ENCODE results near the gene COX6A2. TPM values are rescaled to one million over a fixed set of nuclear protein-coding genes. Genes with fewer than 3 reads are reported as not detected.
A peak's percentile ranks its signal among the peaks of the same experiment; 100 is the strongest.
"Not testable (repeated sequence)": the region's sequence is repeated elsewhere in the genome, so short reads cannot be mapped to it uniquely, and the experiment has no call there.

Gene COX6A2
- total RNA-seq, 1 donor from 2014 or later = not detected

GRCh38 chr16:31441956-31442355, 13.8 kb upstream of the COX6A2 start:
- H3K36me3 Mint-ChIP-seq (ENCODE audit: low read depth) = no peaks in the 10 kb centered on the region
- ATAC-seq (ENCODE audit: low read depth) (no peak), DNase-seq (no peak)
- POLR2A ChIA-PET = interaction anchor here (1.3 kb wide), 3 partner anchors 16 to 259 kb away, joined by 3 to 6 read pairs (median 4); no protein-coding TSS in a partner anchor
- intact Hi-C loops (cut with micrococcal nuclease) = loop anchor here (2.0 to 5.0 kb wide), 3 partner anchors 17 to 370 kb away; partner anchors contain the start of genes ARMC5, ZNF646 and ZNF668
- no peak overlapping the region for H3K27ac Mint-ChIP-seq
- TF ChIP-seq CTCF (IDR thresholded peaks at IDR 0.05) = no peak
- H3K4me1 Mint-ChIP-seq = peaks cover 22% of the 10 kb centered on the region
- H3K27me3 Mint-ChIP-seq = peaks cover 2% of the 10 kb centered on the region
- CTCF ChIA-PET = interaction anchor here (0.8 to 5.1 kb wide), 5 partner anchors 12 to 458 kb away, joined by 3 to 27 read pairs (median 3); partner anchors contain the start of genes HSD3B7, ZNF646 and ZNF668
- peak overlapping the region; percentile 68 for H3K4me3 Mint-ChIP-seq
- no peaks in the 10 kb centered on the region for H3K9me3 Mint-ChIP-seq

GRCh38 chr16:31440516-31441184, 12.5 kb upstream of the COX6A2 start:
- no peaks in the 10 kb centered on the region for H3K36me3 Mint-ChIP-seq (ENCODE audit: low read depth)
- intact Hi-C loops (cut with micrococcal nuclease) = loop anchor here (5.0 kb wide), 1 partner anchor 368 kb away; the partner anchor contains the start of genes ZNF646 and ZNF668
- ATAC-seq (ENCODE audit: low read depth) (no peak), DNase-seq (no peak)
- H3K9me3 Mint-ChIP-seq = no peaks in the 10 kb centered on the region
- H3K4me3 Mint-ChIP-seq = peak overlapping the region; percentile 24
- H3K4me1 Mint-ChIP-seq = peaks cover 19% of the 10 kb centered on the region
- H3K27ac Mint-ChIP-seq = no peak overlapping the region
- CTCF ChIA-PET = interaction anchor here (0.9 to 5.1 kb wide), 2 partner anchors 455 to 596 kb away, joined by 3 to 27 read pairs; partner anchors contain the start of gene HSD3B7
- H3K27me3 Mint-ChIP-seq = peaks cover 2% of the 10 kb centered on the region
- no peak for TF ChIP-seq CTCF (IDR thresholded peaks at IDR 0.05)
- POLR2A ChIA-PET = interaction anchor here (1.0 kb wide), 1 partner anchor 11 kb away, joined by 3 read pairs; no protein-coding TSS in a partner anchor

GRCh38 chr16:31439519-31439918, 11.4 kb upstream of the COX6A2 start:
- CTCF ChIA-PET = no interaction called here
- no peak for TF ChIP-seq CTCF (IDR thresholded peaks at IDR 0.05)
- Mint-ChIP-seq H3K27ac (no peak overlapping the region), H3K9me3 (no peaks in the 10 kb centered on the region), H3K36me3 (ENCODE audit: low read depth) (no peaks in the 10 kb centered on the region), H3K27me3 (peaks cover 2% of the 10 kb centered on the region), H3K4me1 (peaks cover 19% of the 10 kb centered on the region), H3K4me3 (no peak overlapping the region)
- POLR2A ChIA-PET = no interaction called here
- intact Hi-C loops (cut with micrococcal nuclease) = no loop called here
- DNase-seq = no peak
- ATAC-seq (ENCODE audit: low read depth) = no peak

GRCh38 chr16:31439023-31439422, 10.9 kb upstream of the COX6A2 start:
- POLR2A ChIA-PET; CTCF ChIA-PET; H3K27me3 Mint-ChIP-seq; H3K36me3 Mint-ChIP-seq (ENCODE audit: low read depth); H3K4me3 Mint-ChIP-seq; intact Hi-C loops (cut with micrococcal nuclease); H3K9me3 Mint-ChIP-seq; H3K27ac Mint-ChIP-seq; DNase-seq: not testable (repeated sequence)
- peaks cover 19% of the 10 kb centered on the region for H3K4me1 Mint-ChIP-seq
- peak; percentile 19 for ATAC-seq (ENCODE audit: low read depth)

- Mint-ChIP-seq H3K4me3 (no peak overlapping the region), H3K27me3 (peaks cover 2% of the 10 kb centered on the region), H3K9me3 (no peaks in the 10 kb centered on the region), H3K4me1 (peaks cover 19% of the 10 kb centered on the region), H3K36me3 (ENCODE audit: low read depth) (no peaks in the 10 kb centered on the region), H3K27ac (no peak overlapping the region)
- CTCF ChIA-PET = no interaction called here
- no peak for TF ChIP-seq CTCF (IDR thresholded peaks at IDR 0.05)
- intact Hi-C loops (cut with micrococcal nuclease) = no loop called here
- POLR2A ChIA-PET = no interaction called here
- DNase-seq (no peak), ATAC-seq (ENCODE audit: low read depth) (no peak)
Observed at GRCh38 chr16:31438414-31438813, 10.3 kb upstream of the COX6A2 start.
